Erythroblast (primary cell): ENCODE results near the gene APBB2.
"Not testable (repeated sequence)": the region's sequence is repeated elsewhere in the genome, so short reads cannot be mapped to it uniquely, and the experiment has no call there.

ENCODE experiments used
- DNase-seq, 2 experiments: peaks; one replicate each; lab custom pipeline; 2025; lab: John Stamatoyannopoulos, UW
- GATA1 ChIP-seq: IDR thresholded peaks from 2 replicates; pipeline ENCODE4 v1.6.1; 2011; ENCODE audit warnings: low read depth, mild to moderate bottlenecking, control low read depth, low read length, moderate library complexity
- POLR2A ChIP-seq: IDR thresholded peaks from 2 replicates; pipeline ENCODE4 v1.6.1; 2011; ENCODE audit warnings: mild to moderate bottlenecking, low read length

APBB2 gene

GRCh38 chr4:41066049-41066448 lies 148.3 kb downstream of the APBB2 start:
- no peak for DNase-seq
- TF ChIP-seq POLR2A (no peak), GATA1 (no peak)

- TF ChIP-seq POLR2A = no peak
- no peak for TF ChIP-seq GATA1
- DNase-seq = no peak
Measured at GRCh38 chr4:41065434-41066006, 148.8 kb downstream of the APBB2 start.

DNA sequence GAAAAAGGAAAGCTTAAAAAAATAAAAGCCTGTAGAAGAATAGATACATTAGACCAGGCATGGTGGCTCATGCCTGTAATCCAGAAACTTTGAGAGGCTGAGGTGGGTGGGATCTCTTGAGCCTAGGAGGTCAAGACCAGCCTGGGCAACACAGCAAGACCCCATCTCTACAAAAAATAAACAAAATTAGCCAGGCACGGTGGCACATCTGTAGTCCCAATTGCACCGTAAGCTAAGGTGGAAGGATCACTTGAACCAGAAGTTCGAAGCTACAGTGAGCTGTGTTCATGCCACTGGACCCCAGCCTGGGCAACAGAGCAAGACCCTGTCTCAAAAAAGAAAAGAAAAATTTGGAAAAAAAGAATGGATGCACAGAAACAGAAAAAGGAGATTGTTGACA lies 149.4 kb downstream of the APBB2 start:
- TF ChIP-seq GATA1 (no peak), POLR2A (no peak)
- no peak for DNase-seq

DNA sequence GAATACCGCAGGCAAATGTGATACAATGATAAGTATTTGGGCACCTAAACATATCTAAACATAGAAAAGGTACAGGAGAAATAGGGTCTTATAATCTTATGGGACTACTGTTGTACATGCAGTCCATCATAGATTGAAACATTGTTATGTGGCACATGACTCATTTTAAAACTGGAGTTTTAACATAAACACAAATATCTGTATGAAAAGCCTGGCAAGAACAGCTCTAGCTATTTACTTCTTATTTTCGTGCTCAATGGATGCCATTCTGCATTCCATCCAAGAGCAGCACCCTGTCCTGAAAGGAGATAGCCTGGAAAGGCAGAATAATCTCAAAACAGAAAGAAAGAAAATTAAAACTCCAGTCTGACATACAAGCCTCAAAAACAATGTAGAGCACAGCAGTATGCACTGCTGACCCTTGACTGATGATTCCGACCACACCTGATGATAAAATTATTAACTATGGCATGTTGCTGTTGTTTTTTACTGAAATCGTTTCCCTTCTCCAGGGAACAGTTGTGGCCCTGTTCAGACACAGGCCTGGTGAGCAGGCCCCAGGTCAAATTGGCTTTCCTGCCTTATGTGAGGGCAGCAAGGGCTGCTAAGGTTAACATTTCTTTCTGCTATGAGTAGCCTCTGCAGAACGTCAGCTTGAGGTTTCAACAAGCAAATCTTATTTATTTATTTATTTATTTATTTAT lies 152.7 kb downstream of the APBB2 start:
- no peak for TF ChIP-seq POLR2A
- TF ChIP-seq GATA1 = no peak
- no peak for DNase-seq

DNA sequence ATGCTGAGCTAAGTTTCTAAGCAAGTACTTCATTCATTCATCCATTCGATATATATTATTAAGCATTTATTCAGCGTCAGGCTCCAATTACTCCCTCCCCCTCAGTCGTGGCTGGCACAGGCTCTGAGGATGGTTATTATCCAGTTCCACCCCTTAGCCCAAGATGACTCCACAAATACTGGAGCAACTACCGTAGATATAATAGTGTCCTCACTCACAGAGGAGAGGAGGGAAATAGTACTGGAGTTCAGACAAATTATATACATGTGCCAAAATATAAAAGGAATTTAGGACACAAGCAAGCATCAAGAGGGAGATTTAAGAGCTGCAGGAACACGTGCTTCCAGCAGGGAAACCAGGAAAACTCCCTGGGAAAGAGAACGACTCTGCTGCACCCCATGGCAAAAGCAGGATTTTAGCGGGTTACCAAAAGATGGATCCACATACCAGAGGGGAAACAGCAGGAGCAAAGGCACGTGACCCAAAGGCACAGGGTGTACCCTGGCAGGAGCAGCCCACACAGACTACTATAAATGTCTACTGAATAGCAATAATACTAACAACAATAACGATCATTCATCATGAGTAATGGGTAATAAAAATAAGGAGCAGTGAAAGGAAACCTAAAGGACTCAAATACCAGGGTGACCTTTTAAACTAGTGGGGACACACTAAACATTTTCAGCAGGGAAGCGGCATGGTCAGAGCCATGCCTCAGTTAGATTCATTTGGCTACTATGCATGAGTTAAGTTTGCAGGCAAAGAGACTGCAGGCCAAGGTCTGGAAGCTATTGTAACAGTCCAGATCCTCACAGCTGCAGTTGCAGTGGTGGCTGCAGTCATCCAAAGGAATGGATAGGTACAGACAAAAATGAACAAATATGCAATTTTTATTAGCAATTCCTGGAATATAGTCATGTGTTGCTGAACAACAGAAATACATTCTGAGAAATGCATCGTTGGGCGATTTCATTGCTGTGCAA lies 153.7 kb downstream of the APBB2 start:
- DNase-seq = no peak
- TF ChIP-seq GATA1 (no peak), POLR2A (no peak)

GRCh38 chr4:41059411-41059810 lies 154.9 kb downstream of the APBB2 start:
- DNase-seq = not testable (repeated sequence)

DNA sequence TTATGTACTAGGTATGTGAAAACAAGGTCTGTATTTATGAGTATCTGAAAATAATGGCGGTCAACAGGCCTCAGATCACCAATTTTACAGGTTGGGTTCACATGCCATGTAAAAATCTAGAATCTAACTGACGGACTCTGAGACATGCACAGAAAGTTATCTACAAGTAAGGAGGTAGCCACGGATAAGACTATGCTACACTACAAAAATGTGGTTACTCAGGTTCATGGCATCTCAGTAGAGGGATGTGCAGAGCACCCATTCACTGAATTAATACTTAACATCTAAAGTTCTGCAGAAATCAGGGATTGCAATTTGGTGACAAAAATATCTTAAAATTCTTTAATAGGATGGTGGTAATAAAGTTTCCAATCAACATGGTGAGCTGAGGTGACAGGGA lies 155.9 kb downstream of the APBB2 start:
- TF ChIP-seq GATA1 = no peak
- no peak for TF ChIP-seq POLR2A
- no peak for DNase-seq

- TF ChIP-seq GATA1 (no peak), POLR2A (no peak)
- no peak for DNase-seq
Measured at GRCh38 chr4:41057467-41057866, 156.9 kb downstream of the APBB2 start.

DNA sequence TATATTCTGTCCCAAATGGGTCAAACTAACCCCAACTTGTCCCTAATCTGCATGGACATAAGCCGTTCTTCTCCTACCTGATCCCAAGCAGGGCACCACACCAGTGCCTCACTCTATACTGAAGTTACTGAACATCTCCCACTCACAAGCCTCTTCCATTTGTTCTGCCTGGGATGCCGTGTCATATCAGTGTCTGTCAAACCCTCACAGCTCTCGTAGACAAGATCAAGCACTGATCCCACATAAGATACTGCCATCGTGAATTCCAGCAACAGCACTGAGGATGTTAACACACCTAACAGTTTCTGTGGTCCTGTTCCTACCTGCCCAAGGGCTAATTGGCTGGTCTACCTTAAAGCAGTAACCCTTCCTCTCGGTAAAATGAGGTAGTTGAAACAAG lies 162.1 kb downstream of the APBB2 start:
- no peak for DNase-seq
- TF ChIP-seq GATA1 = no peak
- no peak for TF ChIP-seq POLR2A

DNA sequence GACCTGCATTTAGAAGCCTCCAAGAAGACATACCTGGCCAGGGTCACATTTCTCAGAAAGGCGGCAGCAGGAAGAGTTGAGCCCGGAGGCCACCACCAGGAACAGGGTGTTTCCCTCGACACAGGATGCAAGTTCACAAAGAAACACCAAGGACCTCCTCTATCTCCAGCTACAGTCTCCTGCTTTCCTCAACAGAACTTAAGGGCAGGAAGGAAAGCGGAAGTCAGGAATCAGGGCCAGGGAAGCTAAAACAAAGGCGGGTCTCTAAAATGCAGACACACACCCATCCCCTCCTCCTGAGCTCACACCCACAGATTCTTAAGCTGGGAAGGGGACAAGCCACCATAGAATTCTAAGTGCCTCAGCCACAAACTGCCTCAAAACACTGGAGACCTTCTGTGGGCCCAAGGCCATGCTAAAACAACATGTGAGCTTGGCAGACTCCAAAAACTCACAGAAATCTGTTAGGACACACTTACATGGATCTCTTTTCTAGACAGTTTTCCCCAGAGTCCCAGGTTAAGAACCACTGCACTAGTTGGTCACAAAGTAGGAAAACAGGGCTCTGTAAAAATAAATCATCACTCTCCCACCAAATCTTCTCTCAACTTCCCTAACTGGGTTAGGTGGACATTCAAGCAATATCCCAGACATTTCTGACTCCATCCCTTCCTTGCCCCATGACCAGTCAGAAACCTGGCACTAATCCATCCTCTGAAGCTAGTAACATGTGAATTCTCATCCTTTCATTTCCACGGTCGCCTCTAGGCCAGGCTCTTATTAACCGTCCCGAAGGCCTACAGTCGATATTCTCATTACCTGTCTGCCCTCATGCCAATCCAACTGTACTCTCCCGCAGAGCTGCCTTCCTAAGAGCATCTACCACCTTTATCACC lies 163.2 kb downstream of the APBB2 start:
- TF ChIP-seq POLR2A (no peak), GATA1 (no peak)
- no peak for DNase-seq

GRCh38 chr4:41050116-41050515 lies 164.2 kb downstream of the APBB2 start:
- DNase-seq = no peak
- no peak for TF ChIP-seq POLR2A
- TF ChIP-seq GATA1 = no peak

- not testable (repeated sequence) for DNase-seq
Measured at GRCh38 chr4:41049176-41049575, 165.2 kb downstream of the APBB2 start.

DNA sequence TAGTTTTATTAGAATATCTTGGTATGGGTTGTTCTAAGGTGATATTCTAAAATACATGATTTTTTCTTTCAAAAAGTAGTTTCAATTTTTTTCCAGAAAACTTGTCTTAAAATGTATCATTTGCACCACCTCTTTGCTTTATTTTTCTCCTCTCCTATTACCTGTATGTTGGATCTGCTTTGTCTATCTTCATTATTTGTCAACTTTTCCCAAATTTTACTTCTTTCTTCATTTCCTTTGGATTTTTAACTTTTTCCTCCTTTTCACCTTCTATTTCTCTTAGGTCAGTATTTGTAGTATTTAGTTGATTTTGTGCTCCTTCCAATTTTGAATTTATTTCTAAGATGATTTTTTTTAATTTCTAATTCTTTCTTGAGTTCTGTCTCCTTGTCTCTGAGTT lies 169.6 kb downstream of the APBB2 start:
- no peak for DNase-seq
- TF ChIP-seq POLR2A = no peak
- no peak for TF ChIP-seq GATA1

- TF ChIP-seq POLR2A (no peak), GATA1 (no peak)
- no peak for DNase-seq
Measured at GRCh38 chr4:41044165-41044564, 170.2 kb downstream of the APBB2 start.
